ENCODE data around the gene DDHD1.

DNA sequence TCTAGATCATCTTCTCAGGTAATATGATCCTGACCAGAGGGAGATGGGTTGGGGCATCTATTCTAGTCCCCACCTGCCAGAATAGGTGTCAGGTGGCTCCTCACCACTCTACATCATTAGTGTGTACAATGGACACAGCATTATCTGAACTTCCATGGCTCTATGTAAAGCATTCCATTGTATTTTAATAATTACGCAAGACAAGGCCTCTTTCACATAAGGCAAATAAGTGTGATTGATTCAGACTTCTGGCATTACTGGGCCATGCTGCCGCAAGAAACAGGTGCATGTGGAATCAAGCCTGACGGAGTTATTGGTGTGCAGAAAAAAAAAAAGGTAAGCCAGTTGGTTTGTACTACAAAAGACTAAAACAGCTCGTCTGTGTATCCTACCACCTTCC is 3.1 kb upstream of the DDHD1 start:
- TF ChIP-seq, protein P1, sequence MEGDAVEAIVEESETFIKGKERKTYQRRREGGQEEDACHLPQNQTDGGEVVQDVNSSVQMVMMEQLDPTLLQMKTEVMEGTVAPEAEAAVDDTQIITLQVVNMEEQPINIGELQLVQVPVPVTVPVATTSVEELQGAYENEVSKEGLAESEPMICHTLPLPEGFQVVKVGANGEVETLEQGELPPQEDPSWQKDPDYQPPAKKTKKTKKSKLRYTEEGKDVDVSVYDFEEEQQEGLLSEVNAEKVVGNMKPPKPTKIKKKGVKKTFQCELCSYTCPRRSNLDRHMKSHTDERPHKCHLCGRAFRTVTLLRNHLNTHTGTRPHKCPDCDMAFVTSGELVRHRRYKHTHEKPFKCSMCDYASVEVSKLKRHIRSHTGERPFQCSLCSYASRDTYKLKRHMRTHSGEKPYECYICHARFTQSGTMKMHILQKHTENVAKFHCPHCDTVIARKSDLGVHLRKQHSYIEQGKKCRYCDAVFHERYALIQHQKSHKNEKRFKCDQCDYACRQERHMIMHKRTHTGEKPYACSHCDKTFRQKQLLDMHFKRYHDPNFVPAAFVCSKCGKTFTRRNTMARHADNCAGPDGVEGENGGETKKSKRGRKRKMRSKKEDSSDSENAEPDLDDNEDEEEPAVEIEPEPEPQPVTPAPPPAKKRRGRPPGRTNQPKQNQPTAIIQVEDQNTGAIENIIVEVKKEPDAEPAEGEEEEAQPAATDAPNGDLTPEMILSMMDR (tag by site-specific recombination; IDR thresholded peaks at IDR 0.05) = no peak
- no peak for TF ChIP-seq ZNF37A (tag by site-specific recombination; IDR thresholded peaks at IDR 0.05)
- no peak for TF ChIP-seq ZNF10 (tag by site-specific recombination; IDR thresholded peaks at IDR 0.05)
- TF ChIP-seq, protein P2, sequence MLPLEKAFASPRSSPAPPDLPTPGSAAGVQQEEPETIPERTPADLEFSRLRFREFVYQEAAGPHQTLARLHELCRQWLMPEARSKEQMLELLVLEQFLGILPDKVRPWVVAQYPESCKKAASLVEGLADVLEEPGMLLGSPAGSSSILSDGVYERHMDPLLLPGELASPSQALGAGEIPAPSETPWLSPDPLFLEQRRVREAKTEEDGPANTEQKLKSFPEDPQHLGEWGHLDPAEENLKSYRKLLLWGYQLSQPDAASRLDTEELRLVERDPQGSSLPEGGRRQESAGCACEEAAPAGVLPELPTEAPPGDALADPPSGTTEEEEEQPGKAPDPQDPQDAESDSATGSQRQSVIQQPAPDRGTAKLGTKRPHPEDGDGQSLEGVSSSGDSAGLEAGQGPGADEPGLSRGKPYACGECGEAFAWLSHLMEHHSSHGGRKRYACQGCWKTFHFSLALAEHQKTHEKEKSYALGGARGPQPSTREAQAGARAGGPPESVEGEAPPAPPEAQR (tag by site-specific recombination; IDR thresholded peaks at IDR 0.05) = no peak
- no peak for TF ChIP-seq SETDB1 (IDR thresholded peaks at IDR 0.05; ENCODE audit: insufficient read length, low read length)
- no peak for TF ChIP-seq ZNF121 (tag by site-specific recombination; IDR thresholded peaks at IDR 0.05)
- TF ChIP-seq, protein P3, sequence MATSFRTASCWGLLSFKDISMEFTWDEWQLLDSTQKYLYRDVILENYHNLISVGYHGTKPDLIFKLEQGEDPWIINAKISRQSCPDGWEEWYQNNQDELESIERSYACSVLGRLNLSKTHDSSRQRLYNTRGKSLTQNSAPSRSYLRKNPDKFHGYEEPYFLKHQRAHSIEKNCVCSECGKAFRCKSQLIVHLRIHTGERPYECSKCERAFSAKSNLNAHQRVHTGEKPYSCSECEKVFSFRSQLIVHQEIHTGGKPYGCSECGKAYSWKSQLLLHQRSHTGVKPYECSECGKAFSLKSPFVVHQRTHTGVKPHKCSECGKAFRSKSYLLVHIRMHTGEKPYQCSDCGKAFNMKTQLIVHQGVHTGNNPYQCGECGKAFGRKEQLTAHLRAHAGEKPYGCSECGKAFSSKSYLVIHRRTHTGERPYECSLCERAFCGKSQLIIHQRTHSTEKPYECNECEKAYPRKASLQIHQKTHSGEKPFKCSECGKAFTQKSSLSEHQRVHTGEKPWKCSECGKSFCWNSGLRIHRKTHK (tag by site-specific recombination; IDR thresholded peaks at IDR 0.05) = no peak
- TF ChIP-seq, protein P4, sequence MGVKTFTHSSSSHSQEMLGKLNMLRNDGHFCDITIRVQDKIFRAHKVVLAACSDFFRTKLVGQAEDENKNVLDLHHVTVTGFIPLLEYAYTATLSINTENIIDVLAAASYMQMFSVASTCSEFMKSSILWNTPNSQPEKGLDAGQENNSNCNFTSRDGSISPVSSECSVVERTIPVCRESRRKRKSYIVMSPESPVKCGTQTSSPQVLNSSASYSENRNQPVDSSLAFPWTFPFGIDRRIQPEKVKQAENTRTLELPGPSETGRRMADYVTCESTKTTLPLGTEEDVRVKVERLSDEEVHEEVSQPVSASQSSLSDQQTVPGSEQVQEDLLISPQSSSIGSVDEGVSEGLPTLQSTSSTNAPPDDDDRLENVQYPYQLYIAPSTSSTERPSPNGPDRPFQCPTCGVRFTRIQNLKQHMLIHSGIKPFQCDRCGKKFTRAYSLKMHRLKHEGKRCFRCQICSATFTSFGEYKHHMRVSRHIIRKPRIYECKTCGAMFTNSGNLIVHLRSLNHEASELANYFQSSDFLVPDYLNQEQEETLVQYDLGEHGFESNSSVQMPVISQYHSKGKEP (tag by site-specific recombination; IDR thresholded peaks at IDR 0.05) = no peak
- TF ChIP-seq WT1 (tag by site-specific recombination; IDR thresholded peaks at IDR 0.05) = no peak
- TF ChIP-seq ZBTB21 (tag by site-specific recombination; IDR thresholded peaks at IDR 0.05) = no peak
- TF ChIP-seq ZNF747 (tag by site-specific recombination; IDR thresholded peaks at IDR 0.05) = no peak
- no peak for TF ChIP-seq YY1 (tag by site-specific recombination; IDR thresholded peaks at IDR 0.05)
